HG03064 (cell line): ENCODE results near the gene FIBIN.
"Not testable (repeated sequence)": the region's sequence is repeated elsewhere in the genome, so short reads cannot be mapped to it uniquely, and the experiment has no call there.

ENCODE experiments used
- ATAC-seq: cut with Tn5 transposase; IDR thresholded peaks from one replicate; pipeline ENCODE4 v1.9.1; 2021; ENCODE audit warnings: low read depth; ENCODE audit not compliant: unreplicated experiment

The FIBIN gene

DNA sequence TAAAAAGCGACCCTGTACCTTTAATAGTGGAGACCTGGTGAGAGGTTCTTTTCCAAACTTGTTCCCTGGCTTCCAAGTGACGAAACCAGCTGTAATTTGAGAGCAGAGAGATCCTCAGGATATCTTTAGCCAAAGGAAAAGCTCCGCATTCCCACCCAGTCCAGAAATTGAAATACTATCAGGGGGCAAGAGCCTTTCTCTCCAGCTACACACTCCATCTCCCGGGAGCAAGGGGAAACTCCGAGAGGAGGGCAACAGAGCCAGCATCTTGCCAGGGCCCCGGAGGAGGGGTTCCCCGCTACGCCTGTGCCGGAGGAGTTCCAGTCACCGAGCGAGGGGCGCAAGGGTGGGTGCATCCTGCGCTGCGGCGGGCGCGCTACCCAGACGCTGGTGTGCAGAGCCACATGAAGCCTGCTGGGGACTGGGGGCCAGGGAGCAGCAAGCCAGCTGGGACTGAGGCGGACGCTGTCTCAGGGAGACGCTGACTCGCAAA is at the start of gene FIBIN:
TSS of gene FIBIN (plus strand) at position 148 of the 493 bp plus-strand sequence. CDS start 415 bp downstream, outside the sequence.
- ATAC-seq: no peak

DNA sequence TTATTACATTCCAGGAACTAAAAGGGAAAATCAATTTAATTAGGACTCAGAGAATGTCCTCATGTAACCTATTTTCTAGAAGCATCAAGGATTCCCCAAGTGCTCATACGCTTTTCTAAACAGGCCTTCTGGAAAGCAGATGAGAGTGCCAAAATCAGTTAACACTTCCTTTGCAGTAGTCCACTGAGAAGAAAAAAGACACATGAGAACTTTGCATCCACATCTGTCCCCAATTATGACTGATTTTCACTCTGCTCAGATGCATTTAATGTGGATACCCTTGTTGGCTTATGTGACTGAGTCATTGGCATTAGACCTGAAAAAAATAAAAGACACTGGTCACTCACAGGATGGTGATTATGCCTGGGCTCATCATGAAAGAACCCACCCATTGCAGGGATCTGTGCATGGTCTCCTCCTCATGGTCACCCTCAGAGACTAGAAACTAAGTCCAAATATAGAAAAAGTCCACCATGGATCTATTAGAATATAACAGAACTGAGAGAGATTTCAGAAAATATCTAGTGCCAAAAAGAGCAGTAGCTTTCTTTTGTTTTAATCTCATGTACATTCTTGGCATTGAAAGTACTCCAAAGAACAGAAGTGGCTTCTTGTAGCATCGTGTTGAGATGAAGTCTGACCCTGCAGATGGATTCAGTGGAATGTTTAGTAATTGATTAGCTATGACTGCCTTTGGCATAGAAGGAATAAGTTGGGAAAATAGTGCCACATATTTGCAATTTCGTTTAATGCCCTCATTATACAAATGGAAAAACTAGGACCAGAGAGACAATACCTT is 48.8 kb upstream of the FIBIN start:
- no peak for ATAC-seq

DNA sequence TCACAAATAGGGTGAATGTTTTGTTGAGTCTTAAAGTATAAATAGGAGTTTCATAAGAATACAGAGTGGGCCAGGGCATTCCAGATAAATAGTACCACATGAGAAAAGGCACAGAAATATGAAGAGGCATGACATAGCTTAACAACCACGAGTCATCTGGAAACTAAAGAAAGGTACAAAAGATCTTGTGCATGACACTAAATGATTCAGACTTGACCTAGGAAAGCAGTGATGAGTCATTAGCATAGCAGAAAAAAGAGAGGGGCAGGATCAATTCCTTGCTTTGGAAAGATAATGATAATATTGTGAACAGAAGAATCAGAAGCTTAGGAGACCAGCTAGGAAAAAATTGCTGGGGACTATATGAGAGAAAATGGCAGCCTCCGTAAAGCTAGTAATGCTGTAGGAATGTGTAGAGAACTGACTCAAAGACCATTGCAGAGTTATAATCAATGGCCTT is 47.6 kb upstream of the FIBIN start:
- ATAC-seq: no peak

DNA sequence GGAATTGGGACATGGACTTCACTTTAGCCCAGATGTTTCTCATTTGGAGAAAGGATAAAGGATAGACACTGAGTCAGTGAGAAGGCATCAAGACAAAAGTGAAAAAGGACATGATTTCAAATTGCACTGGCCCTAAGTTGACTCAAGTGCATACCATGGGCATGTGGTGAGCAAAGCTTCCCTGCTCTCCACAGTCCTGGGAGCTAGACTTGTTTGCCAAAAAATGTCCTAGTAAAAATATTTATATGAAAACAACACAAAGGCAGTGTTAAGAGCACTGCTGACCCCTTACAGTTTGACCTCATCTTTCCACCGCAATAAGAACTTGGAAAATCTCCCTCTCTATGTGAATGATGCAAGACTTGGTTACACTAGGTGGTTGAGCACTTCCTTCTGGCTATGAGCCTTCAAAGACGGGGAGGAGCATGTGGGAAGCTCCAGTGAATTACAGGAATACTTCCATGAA is 46.5 kb upstream of the FIBIN start:
- no peak for ATAC-seq

DNA sequence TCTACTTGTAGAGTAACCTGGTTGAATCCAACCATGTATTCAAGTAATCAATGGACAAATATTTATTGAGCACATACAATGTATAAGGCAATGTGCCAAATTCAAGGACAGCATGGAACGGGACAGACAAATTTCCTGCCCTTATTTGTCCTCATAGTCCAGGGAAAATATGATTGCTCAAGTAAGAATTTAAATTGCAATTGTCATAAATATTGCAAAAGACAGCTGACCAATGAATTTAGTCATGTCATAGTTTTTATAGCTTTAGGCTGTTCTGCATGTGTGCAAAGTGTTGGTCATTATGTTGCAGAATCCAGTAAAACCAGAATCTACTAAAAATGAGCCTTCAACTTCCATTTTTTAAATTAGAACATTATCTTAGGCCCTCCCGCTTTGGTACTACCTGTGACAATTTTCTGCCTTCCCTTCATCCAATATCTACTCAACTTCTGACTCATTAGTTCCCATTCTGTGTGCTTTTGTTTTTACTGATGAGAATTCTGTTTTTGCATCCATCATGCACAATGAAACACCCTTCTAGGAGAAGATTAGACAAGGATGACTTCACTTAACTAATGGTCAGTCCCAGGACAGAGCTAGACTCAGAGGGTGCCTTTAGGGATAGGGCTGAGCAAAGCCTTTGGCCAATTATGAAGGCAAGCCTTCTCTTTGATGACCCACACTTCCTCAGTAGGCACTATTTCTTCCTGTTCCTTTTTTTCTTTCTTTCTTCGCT is 45.8 kb upstream of the FIBIN start:
- no peak for ATAC-seq

DNA sequence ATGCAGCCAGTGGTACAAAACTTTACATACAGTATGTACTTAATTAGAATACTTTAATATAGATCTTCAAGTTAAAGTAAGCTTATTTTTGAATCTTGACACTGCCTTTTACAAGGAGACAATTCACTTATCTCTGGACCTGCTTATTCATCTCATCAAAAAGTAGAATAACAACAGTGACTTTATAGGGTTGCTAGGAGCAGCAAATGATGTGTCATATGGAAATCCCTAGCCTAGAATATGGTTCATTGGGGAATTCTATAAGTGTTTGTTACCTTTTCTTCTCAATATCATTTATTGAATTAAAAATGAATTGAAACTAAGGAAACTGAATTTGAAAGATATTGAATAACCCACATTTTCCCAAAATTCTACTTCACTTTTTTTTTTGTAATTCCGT is 45.0 kb upstream of the FIBIN start:
- no peak for ATAC-seq

DNA sequence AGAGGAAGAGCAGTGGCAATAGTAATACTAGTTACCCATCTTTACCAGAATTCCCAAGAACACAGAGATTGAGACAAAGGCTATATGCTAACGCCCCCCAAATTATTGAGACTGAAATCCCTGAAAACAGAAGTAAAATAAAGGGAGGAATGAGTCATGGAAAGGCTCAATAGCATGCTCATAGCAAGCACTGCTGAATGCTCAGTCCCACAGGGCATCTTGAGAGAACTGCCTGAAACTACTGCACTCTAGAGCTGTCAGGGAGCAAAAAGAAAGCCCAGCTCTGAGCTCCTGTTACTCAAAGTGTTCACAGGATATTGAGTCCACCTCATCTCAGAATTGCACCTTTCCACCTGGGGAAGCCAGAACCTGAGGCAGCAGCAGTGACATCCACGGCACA is 44.1 kb upstream of the FIBIN start:
- ATAC-seq: no peak

DNA sequence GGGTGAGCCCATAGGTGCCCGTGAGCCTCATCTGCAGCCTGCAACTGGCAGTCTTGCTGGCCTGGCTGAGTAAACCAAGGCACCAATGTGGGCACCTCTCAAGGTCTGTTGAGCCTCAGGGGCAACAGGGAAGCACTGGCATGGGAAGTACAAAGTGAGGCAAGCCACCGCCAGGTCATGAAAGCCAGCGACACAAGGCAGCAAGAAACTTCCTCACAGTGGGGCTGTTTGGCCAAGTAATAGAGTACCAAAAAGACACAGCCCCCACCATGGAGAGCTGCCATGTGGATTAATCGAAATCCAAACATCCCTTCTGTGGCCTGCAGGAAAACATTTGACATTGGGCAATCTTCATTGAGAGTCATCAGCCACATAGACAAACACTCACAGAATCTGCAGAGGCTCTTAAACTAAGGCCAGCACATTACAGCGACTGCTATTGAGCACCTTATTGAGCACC is 43.6 kb upstream of the FIBIN start:
- ATAC-seq: no peak

DNA sequence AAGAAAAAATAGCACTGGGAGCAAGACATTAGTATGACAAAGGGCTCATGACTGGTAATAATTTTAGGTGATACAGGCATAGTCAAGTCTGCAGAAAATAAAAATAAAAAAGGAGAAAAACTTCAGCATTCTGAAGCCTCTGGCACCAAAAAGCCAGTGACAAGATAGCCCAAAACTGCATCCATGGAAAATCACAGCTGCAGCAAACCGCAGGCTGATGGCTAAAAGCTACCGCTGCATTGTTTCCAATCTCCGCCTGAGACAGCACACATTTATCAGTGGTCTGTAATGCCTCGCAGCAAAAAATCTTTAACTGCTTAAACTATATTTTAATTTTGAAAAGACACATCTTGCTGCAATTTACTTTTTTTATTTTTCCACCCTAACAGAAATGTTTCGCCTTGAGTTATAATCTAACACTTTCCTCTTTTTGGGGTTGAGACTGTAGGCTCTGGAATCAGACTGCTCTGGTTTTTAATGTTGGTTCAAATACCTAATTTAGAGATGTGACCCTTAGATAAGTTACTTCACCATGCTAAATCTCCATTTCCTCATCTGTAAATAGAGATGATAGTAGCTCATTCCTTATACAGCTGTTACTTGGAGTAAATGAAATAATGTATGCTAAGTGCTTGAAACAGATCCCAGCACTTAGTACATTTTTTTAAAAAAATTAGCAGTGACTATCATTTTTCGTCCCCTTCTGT is 42.0 kb upstream of the FIBIN start:
- no peak for ATAC-seq

DNA sequence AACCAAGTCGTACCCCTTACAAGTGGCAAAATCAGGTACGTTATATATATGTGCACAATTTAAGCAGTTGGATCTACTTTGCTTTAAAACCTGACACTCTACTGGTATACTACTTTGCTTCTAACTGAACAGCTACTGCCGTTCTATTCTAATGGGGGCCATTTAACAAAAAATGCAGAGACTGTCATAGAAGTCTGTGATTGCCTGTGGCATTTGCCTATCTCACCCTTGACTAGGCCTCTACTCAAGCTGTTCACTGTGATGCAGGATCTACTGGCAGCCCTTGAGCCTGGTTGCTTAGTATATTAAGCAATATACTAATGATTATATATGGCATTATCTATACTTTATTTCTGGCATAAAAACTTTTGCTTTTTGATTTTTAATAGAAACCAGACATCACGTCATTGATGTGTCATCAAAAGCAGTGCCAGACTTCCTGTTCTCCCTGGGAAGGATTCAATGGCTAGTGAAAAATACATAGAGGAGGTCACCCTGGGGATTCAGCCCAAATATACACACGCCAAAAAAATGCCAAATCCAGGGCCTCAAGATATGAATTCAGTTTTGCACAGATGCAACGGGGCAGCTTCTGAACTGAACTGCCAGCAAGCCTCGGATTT is 40.0 kb upstream of the FIBIN start:
- no peak for ATAC-seq

DNA sequence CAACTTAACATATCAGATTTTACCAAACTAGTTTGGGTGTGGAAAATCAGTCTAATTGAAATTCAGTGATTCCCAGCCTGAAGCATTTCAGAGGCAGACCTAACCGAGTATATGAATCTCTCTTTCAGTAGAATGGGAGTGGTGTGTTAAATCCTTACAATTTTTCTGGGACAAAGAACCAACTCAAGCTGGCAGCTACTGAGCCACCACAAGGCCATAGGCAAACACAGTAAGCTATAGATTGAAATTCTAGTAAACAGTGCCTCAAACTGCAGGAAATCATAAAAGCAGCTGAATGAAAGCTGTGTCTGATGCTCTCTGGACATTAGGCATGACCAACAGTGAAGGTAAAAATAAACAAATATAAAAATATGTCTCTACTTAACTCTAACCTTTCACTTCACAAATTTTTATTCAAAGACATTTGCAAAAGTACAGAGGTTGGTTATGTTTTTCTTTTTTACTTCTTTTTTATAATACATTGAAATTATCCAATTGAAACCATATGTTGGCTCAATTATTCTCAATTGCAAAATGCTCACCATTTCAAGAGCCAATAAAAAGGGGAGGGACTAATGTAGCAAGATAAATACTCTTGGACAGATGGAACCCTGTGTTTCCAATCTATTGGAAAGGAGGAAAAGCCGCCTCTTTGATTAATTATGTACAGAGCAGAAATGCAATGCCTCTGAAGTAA is 35.8 kb upstream of the FIBIN start:
- no peak for ATAC-seq

DNA sequence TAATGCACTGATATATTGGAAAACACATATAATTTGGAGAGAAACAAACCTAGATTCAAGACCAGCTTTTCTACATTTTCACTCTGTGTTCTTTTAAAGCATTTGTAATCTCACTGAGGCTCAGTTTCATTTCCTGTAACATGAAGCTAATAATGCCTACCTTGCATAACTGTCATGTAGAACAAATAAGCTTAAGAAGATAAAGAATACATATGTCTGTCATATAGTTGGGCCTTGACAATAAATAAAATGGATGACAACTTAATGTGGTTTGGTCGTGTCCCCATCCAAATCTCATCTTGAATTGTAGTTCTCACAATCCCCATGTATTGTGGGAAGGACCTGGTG is 35.2 kb upstream of the FIBIN start:
- no peak for ATAC-seq

DNA sequence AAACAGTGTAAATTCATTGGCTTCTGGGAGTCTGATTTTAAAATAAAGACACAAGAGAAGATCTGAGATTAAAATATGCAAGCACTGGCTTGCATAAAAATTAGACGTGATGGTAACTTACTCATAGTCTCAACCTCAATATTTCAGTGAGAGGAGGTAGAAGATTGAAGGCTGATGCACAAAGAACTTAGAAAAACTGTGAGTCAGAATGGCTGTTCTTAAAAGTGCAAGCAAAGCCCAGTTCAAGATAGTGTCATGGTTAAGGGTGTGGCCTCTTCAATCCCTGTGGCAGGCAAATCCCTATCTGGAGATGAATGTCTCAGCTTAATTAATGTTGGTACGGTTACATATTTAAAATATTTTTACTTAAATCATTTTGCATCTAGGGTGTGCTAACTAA is 33.6 kb upstream of the FIBIN start:
- no peak for ATAC-seq

DNA sequence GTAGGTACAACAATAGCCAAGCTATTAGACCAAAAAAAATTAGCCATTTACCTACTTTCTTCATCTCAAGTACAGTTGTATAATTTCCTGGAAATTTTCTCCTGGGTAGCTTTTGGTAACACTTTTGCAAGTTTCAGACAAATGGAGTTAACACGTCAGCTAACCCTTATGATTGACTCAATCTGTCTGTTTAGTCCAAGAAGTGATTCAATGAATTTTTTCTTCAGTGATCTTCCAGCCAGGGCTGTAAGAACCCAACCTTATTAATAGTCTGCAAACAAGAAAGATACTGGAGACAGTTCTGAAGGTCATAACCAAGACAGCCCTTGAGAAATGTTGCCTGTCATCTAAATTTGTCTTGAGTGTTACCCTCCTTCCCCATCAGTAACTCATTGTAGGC is 30.1 kb upstream of the FIBIN start:
- ATAC-seq: no peak

DNA sequence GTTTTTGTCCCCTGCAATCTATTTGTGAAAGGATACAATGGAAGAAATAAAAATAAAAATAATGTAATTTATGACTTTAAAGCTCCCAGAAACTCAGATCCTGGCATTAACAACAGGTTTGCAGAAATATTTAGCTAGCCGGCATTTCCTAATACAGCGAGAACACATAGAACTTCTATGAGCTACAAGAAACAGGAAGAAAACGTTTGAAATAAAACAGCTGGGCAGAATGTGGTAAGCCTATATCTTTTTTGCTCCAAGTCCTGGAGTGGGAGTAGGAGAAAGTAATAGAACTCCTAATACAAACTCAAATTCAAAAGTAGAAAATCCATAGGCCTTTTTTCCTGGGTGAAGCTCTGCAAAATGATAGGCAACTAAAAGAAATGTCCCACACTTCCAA is 29.6 kb upstream of the FIBIN start:
- no peak for ATAC-seq

DNA sequence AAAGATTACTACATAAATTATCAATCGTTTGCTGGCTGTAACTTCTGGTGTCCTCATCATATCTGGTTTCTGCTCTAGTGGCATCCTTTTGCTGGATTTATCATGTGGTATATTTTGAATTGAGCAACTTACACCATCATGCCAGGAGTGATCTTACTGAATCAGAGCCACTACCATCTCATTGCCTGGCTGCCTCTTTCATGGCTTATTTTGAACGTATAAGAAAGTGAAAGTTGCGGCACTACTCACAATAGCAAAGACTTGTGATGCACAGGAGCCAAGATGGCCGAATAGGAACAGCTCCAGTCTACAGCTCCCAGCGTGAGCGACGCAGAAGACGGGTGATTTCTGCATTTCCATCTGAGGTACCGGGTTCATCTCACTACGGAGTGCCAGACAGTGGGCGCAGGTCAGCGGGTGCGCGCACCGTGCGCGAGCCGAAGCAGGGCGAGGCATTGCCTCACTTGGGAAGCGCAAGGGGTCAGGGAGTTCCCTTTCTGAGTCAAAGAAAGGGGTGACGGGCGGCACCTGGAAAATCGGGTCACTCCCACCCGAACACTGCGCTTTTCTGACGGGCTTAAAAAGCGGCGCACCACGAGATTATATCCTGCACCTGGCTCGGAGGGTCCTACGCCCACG is 28.9 kb upstream of the FIBIN start:
- not testable (repeated sequence) for ATAC-seq

DNA sequence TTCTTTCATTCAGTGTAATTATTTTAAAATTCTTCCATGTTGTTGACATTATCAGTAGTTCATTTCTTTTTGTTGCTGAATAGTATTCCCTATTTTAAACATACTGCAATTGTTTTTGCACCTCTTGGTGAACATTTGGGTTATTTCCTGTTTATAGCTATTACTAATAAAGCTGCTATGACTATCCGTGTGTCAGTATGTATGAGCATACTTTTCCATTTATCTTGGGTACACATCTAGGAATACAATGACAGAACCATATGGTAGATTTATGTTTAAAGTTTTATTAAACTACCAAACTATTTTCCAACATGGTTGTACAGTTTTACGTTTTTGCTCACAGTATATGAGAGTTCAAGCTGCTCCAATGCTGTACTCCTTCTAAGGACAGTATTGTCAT is 22.0 kb upstream of the FIBIN start:
- no peak for ATAC-seq

DNA sequence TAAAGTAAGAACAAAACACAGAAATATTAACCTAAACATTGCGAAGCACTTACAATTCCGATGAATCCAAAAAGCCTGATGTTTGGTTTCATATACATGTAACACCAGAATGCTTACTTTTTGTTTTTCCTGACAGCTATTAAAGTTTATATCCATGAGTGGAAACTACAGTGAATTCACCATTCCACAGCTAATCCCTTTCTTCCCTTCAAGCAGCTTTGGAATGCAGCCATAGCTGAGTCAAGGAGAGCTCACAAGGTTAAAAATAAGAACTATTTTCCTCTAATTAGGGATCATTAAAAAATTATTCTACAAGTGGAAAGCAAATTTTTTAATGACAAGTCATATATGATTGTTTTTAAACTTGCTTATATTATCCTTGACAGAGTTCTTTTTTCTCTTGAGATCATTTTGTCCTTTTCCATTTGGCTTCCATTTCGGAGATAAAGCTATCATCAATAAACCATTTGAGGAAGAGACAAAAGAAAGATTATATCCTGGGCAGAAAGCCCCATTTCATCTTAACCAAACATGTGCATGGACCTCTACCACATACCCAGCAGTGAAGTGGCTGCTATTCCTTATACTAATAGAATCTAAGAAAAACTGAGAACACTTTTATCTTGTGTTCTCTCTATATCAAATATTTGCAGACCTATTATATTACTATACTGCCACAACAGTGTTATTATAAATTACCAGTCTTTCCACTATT is 19.7 kb upstream of the FIBIN start:
- ATAC-seq: no peak

DNA sequence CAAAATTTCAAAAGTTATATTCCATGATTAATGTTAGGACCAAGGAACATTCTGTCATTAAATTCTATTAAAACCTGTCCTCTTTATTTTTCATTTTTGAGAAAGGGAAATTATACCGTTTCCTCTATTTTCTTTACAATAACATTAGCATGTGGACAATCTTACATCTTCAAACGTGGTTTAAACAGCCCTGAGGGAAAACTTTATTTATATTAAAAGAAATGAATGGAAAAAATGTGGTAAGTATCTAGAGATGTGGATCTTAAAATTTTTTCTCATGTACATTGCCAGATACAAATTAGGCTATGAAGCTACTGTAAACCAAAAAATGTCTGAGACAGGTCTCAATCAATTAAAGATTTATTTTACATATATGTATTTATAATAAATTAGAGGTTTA is 18.9 kb upstream of the FIBIN start:
- no peak for ATAC-seq
